MCF 10A (cell line): ENCODE measurements around the gene KCNG1. TPM values are rescaled to one million over a fixed set of nuclear protein-coding genes. Genes with fewer than 3 reads are reported as not detected.

ENCODE experiments used
- BruUV-seq: library from RNA; stranded (reverse); fragments of 400-500 nt; replicated peaks from 2 replicates; lab custom pipeline; 2021; lab: Mats Ljungman, UMichigan
- CTCF ChIA-PET: fragments of 300-600 bp; sonication (Branson Sonifier 250); formaldehyde crosslinking; extraction: SDS; loops from one replicate; lab custom pipeline; 2021; ENCODE audit warnings: antibody characterized with exemption, inconsistent platforms; lab: Yijun Ruan, JAX
- POLR2A ChIA-PET: fragments of 300-600, 350-650 bp; sonication (Branson Sonifier 250); formaldehyde crosslinking; extraction: SDS; loops from one replicate; lab custom pipeline; 2020; ENCODE audit warnings: antibody characterized with exemption, inconsistent platforms; lab: Yijun Ruan, JAX
- DNase-seq: peaks from one replicate; pipeline ENCODE4 v3.0.0-alpha.2; 2018; ENCODE audit not compliant: unreplicated experiment
- H3K27ac Mint-ChIP-seq: one replicate; pipeline ENCODE4 v1.8.0; 2022; ENCODE audit warnings: mild to moderate bottlenecking, low read depth, mixed read lengths; ENCODE audit not compliant: unreplicated experiment
- H3K27me3 Mint-ChIP-seq: one replicate; pipeline ENCODE4 v1.8.0; 2022; ENCODE audit warnings: mixed read lengths; ENCODE audit not compliant: insufficient read depth, unreplicated experiment
- H3K36me3 Mint-ChIP-seq: one replicate; pipeline ENCODE4 v1.8.0; 2022; ENCODE audit warnings: mild to moderate bottlenecking, moderate library complexity, mixed read lengths; ENCODE audit not compliant: insufficient read depth, unreplicated experiment
- H3K4me1 Mint-ChIP-seq: one replicate; pipeline ENCODE4 v1.8.0; 2022; ENCODE audit warnings: mixed read lengths; ENCODE audit not compliant: insufficient read depth, unreplicated experiment
- H3K4me3 Mint-ChIP-seq: one replicate; pipeline ENCODE4 v1.8.0; 2022; ENCODE audit warnings: mild to moderate bottlenecking, moderate library complexity, mixed read lengths; ENCODE audit not compliant: unreplicated experiment
- H3K9me3 Mint-ChIP-seq: one replicate; pipeline ENCODE4 v1.8.0; 2022; ENCODE audit warnings: mixed read lengths; ENCODE audit not compliant: unreplicated experiment
- CTCF ChIP-seq: fragments of 200-600 bp; IDR thresholded peaks from one replicate; pipeline ENCODE4 v1.8.0; 2022; ENCODE audit warnings: antibody characterized with exemption, mild to moderate bottlenecking; ENCODE audit not compliant: unreplicated experiment
- intact Hi-C: fragments of 100-400 bp; cut with micrococcal nuclease; formaldehyde crosslinking; loops from 2 replicates; pipeline ENCODE4 v1.14.1; 2022
- total RNA-seq: library from RNA; stranded (reverse); gene quantifications from 2 replicates; pipeline ENCODE4 v1.2.3, GENCODE V29; 2022

The KCNG1 gene
- total RNA-seq, 1 experiment from 2014 or later = 24.8 TPM

DNA sequence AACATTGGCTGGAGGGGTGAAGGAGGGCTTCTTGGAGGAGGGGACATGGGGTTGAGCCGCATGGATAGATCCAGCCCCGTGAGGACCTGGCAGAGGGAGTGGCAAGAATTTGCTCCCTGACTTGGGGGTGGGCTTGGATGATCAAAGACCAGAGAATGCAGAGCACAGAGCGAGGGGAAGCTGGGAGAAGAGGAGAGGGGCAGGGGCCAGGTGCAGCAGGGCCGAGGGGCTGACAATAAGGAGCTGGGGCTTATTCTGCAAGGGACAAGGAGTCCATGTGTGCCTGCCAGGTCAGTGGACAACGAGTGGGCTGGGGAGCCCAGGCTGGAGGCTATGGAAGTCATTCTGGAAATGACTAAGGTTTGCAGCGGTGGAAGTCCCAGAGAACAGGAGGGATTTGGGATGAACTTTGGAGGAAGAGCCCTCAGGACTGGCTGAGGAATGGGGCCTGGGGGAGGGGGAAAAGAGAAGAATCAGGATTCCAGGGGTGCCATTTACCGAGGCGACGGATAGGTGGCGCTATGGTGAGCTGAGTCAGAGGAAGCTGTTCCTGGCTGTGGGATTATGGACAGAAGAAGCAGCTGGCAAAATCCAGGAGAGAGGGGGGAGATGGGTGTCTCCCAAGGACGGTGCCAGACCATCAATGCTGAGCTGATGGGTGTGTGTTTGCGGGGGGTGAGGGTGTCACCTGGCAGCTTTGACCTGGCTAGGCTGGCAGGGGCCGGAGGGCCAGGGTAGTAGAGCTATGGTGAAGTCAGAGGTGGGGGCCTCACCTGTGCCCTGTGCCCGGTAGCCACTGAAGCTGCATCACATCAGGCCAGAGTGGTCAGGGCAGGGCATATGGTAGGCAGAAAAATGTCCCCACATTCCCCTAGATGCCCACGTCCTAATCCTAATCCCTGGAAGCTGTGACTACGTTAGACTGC is 7.8 kb downstream of the KCNG1 start:
- peak; percentile 71 for TF ChIP-seq CTCF
- Mint-ChIP-seq H3K4me1 (peaks cover 10% of the 10 kb centered on the region), H3K27me3 (no peaks in the 10 kb centered on the region), H3K4me3 (no peak overlapping the region), H3K36me3 (peaks cover 16% of the 10 kb centered on the region), H3K27ac (no peak overlapping the region), H3K9me3 (no peaks in the 10 kb centered on the region)
- ChIA-PET POLR2A (interaction anchor here (0.6 to 1.8 kb wide), 2 partner anchors 8 to 10 kb away, joined by 3 read pairs; no protein-coding TSS in a partner anchor), CTCF (interaction anchor here (0.6 to 3.3 kb wide), 51 partner anchors 9 to 1310 kb away, joined by 3 to 70 read pairs (median 4); no protein-coding TSS in a partner anchor)
- DNase-seq = peak; percentile 63
- intact Hi-C loops = loop anchor here (1.0 kb wide), 1 partner anchor 291 kb away; no protein-coding TSS in a partner anchor
- no TSS peak for BruUV-seq

DNA sequence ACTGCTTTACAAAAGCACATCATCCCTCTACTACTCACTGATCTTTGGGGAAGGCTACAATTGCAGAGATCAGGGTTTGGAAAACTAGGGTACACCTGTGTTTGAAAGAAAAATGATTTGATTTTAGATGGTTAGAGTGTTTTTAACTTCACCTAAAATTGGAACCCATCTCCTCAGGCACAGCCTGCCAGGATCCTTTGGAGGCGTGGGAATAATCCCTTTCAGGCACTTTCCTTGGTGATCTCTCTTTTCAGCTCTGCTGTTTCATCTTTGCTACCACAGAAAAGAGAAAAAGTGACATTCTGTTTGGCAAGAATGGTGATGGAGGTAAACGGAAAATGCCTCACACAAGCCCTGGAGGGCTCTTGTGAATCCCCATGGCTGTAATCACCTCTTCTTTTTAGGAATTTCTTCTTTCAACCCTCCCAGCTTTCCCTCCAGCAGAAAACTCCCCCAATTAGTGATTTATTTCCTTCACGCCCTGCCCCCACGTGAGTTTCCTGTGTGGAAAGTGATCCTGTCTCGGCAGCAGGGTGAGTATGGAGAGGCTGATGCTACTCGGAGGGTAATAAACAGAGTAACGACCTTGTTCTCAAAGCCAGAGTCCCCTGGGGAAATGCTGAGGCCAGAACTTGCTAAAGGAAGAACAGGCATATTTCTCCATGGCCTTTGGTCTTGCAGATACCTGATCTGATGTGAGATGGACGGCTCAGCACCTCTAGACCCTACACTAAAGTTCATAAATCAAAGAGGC is 9.2 kb downstream of the KCNG1 start:
- CTCF ChIA-PET = interaction anchor here (0.6 to 3.3 kb wide), 5 partner anchors 17 to 294 kb away, joined by 3 to 70 read pairs (median 14); no protein-coding TSS in a partner anchor
- intact Hi-C loops = no loop called here
- no peak overlapping the region for H3K27ac Mint-ChIP-seq

GRCh38 chr20:51012357-51012756 is 10.6 kb downstream of the KCNG1 start:
- Mint-ChIP-seq H3K36me3 (peaks cover 14% of the 10 kb centered on the region), H3K27me3 (no peaks in the 10 kb centered on the region), H3K4me1 (peaks cover 10% of the 10 kb centered on the region), H3K9me3 (no peaks in the 10 kb centered on the region), H3K27ac (no peak overlapping the region), H3K4me3 (no peak overlapping the region)
- no peak for DNase-seq
- no TSS peak for BruUV-seq
- TF ChIP-seq CTCF = no peak
- CTCF ChIA-PET = interaction anchor here (0.6 to 2.1 kb wide), 6 partner anchors 18 to 377 kb away, joined by 3 to 13 read pairs (median 4); partner anchors contain the start of genes DPM1 and MOCS3
- intact Hi-C loops = no loop called here
- POLR2A ChIA-PET = interaction anchor here (0.9 kb wide), 1 partner anchor 323 kb away, joined by 3 read pairs; no protein-coding TSS in a partner anchor

More for the DNA sequence above, 9.2 kb downstream of the KCNG1 start:
- no peak for TF ChIP-seq CTCF
- Mint-ChIP-seq H3K4me1 (peaks cover 10% of the 10 kb centered on the region), H3K27me3 (no peaks in the 10 kb centered on the region), H3K36me3 (peaks cover 16% of the 10 kb centered on the region), H3K9me3 (no peaks in the 10 kb centered on the region), H3K4me3 (no peak overlapping the region)
- no peak for DNase-seq
- POLR2A ChIA-PET = no interaction called here
- BruUV-seq = no TSS peak
